ENCODE data around the gene RAB11FIP2. TPM values are rescaled to one million over a fixed set of nuclear protein-coding genes. Genes with fewer than 3 reads are reported as not detected.

RAB11FIP2 gene
- total and polyA plus RNA-seq, 2 of the 4 experiments (the other 2 are of a cell fraction): 3.6 to 16.1 TPM

GRCh38 chr10:118028619-118029018, 18.1 kb downstream of the RAB11FIP2 start:
- H2BK20ac ChIP-seq (ENCODE audit: low read depth, low read length): no peak overlapping the region
- ChIA-PET POLR2A (ENCODE audit: unreplicated experiment) (no interaction called here), CTCF (interaction anchor here (1.3 kb wide), 1 partner anchor 8 kb away, joined by 3 read pairs; no protein-coding TSS in a partner anchor)
- no peak overlapping the region for H2BK15ac ChIP-seq (ENCODE audit: low read depth, low read length)
- no peak overlapping the region for H3K4me3 ChIP-seq (ENCODE audit: insufficient read depth, low read depth, low read length)
- H3K23ac ChIP-seq (ENCODE audit: low read depth, low read length): no peak overlapping the region
- ATAC-seq (ENCODE audit: low read depth) (no peak), DNase-seq (no peak)
- H3K27ac ChIP-seq (ENCODE audit: insufficient read depth, low read length): no peak overlapping the region
- H3K4ac ChIP-seq (ENCODE audit: low read depth, low read length): no peak overlapping the region
- no peak overlapping the region for H2BK5ac ChIP-seq (ENCODE audit: low read depth, low read length, poor library complexity, severe bottlenecking)
- H4K20me1 ChIP-seq (ENCODE audit: insufficient read depth, low read length): no peaks in the 10 kb centered on the region
- BruUV-seq (replicated peaks): no TSS peak
- intact Hi-C loops (cut with micrococcal nuclease) (no loop called here), dilution Hi-C loops (cut with HindIII; ENCODE audit: low sequenced_read_pairs, unreplicated experiment) (no loop called here), in situ Hi-C loops (cut with MboI; ENCODE audit: low sequenced_read_pairs) (no loop called here)
- no peak overlapping the region for H2AK9ac ChIP-seq (replicated peaks; ENCODE audit: low read depth, low read length, poor library complexity)
- H2AFZ ChIP-seq (replicated peaks; ENCODE audit: low read length, poor library complexity): no peak overlapping the region
- H2AK5ac ChIP-seq (ENCODE audit: low read depth, low read length): no peak overlapping the region
- no peak overlapping the region for H2BK120ac ChIP-seq (ENCODE audit: low read depth, low read length)
- H4K8ac ChIP-seq (ENCODE audit: low read depth in 2 of 2, low read length in 2 of 2): no peak overlapping the region
- no peaks in the 10 kb centered on the region; the same call in 1 of the 2 replicates for H3K36me3 ChIP-seq (ENCODE audit: control insufficient read depth, insufficient read depth, low read length)
- H3K79me1 ChIP-seq (ENCODE audit: low read depth in 1 of 2, low read length in 2 of 2): no peaks in the 10 kb centered on the region
- no peak overlapping the region for H4K91ac ChIP-seq (ENCODE audit: insufficient read depth, low read depth, low read length)
- no peak overlapping the region for H3K18ac ChIP-seq (ENCODE audit: low read depth, low read length)
- H3K9ac ChIP-seq (ENCODE audit: low read depth, low read length): no peak overlapping the region
- H3K27me3 ChIP-seq (ENCODE audit: control insufficient read depth, insufficient read depth, low read length): no peaks in the 10 kb centered on the region
- H3K4me1 ChIP-seq (ENCODE audit: control insufficient read depth, insufficient read depth, low read length): no peaks in the 10 kb centered on the region
- no peak overlapping the region for H3K56ac ChIP-seq (ENCODE audit: extremely low read depth, insufficient read depth, low read length)
- H3K9me1 ChIP-seq (ENCODE audit: insufficient read depth, low read length): 0 out of 2 replicates have a peak, but pooled peaks cover 4% of the 10 kb centered on the region
- no peak overlapping the region for H4K5ac ChIP-seq (ENCODE audit: low read depth, low read length)
- no peak overlapping the region for H3K4me2 ChIP-seq (ENCODE audit: low read depth, low read length)
- H3K14ac ChIP-seq (replicated peaks; ENCODE audit: low read depth, low read length): no peak overlapping the region
- TF ChIP-seq MXI1 (IDR thresholded peaks at IDR 0.05; ENCODE audit: borderline replicate concordance, low read depth, low read length): no peak
- no peaks in the 10 kb centered on the region for H3K9me3 ChIP-seq (ENCODE audit: control insufficient read depth, insufficient read depth, low read length)
